ENCODE data around the gene LY86.
A peak's percentile ranks its signal among the peaks of the same experiment; 100 is the strongest.

Gene LY86

GRCh38 chr6:6678811-6679210 is 90.3 kb downstream of the LY86 start:
- H3K4me3 ChIP-seq (ENCODE audit: low read depth, low read length), result no peak overlapping the region
- no peak for TF ChIP-seq CTCF (conservative IDR thresholded peaks at IDR 0.05; ENCODE audit: low read depth, low read length)
- no peak for DNase-seq (ENCODE audit: low read depth)

GRCh38 chr6:6679633-6680032 is 91.1 kb downstream of the LY86 start:
- no peak for TF ChIP-seq CTCF (conservative IDR thresholded peaks at IDR 0.05; ENCODE audit: low read depth, low read length)
- no peak for DNase-seq (ENCODE audit: low read depth)
- H3K4me3 ChIP-seq (ENCODE audit: low read depth, low read length), result no peak overlapping the region

GRCh38 chr6:6680526-6680925 is 92.0 kb downstream of the LY86 start:
- no peak for TF ChIP-seq CTCF (conservative IDR thresholded peaks at IDR 0.05; ENCODE audit: low read depth, low read length)
- DNase-seq (ENCODE audit: low read depth), result peak; percentile 21
- H3K4me3 ChIP-seq (ENCODE audit: low read depth, low read length), result no peak overlapping the region

GRCh38 chr6:6681075-6681849 is 92.7 kb downstream of the LY86 start:
- H3K4me3 ChIP-seq (ENCODE audit: low read depth, low read length), result no peak overlapping the region
- no peak for TF ChIP-seq CTCF (conservative IDR thresholded peaks at IDR 0.05; ENCODE audit: low read depth, low read length)
- no peak for DNase-seq (ENCODE audit: low read depth)

GRCh38 chr6:6682225-6682624 is 93.7 kb downstream of the LY86 start:
- H3K4me3 ChIP-seq (ENCODE audit: low read depth, low read length), result no peak overlapping the region
- TF ChIP-seq CTCF (conservative IDR thresholded peaks at IDR 0.05; ENCODE audit: low read depth, low read length), result no peak
- no peak for DNase-seq (ENCODE audit: low read depth)

- no peak overlapping the region for H3K4me3 ChIP-seq (ENCODE audit: low read depth, low read length)
- DNase-seq (ENCODE audit: low read depth), result no peak
- no peak for TF ChIP-seq CTCF (conservative IDR thresholded peaks at IDR 0.05; ENCODE audit: low read depth, low read length)
Measured at GRCh38 chr6:6683969-6684833, 95.7 kb downstream of the LY86 start.

Measured in choroid plexus epithelial cell (primary cell).